Transverse colon (tissue), 3 donors: ENCODE results near the gene HHIPL1.

Source experiments
- POLR2A ChIP-seq: fragments of 450-650 bp; IDR thresholded peaks from one replicate; pipeline ENCODE4 v1.6.1; 2016; ENCODE audit warnings: antibody characterized with exemption, mild to moderate bottlenecking, moderate library complexity
- TF ChIP-seq, protein P1 (sequence below), 5 experiments: fragments of 200-600 bp in 3 of 5; fragments of 450-650 bp in 2 of 5; sonication (generic) in 3 of 5; IDR thresholded peaks; 1 replicate in 2 of 5; 2 replicates in 3 of 5; pipeline ENCODE4 v1.5.1; 2016 to 2017; ENCODE audit warnings: antibody characterized with exemption in 5 of 5, inconsistent platforms in 3 of 5, mild to moderate bottlenecking in 2 of 5, moderate library complexity in 1 of 5

DNA sequence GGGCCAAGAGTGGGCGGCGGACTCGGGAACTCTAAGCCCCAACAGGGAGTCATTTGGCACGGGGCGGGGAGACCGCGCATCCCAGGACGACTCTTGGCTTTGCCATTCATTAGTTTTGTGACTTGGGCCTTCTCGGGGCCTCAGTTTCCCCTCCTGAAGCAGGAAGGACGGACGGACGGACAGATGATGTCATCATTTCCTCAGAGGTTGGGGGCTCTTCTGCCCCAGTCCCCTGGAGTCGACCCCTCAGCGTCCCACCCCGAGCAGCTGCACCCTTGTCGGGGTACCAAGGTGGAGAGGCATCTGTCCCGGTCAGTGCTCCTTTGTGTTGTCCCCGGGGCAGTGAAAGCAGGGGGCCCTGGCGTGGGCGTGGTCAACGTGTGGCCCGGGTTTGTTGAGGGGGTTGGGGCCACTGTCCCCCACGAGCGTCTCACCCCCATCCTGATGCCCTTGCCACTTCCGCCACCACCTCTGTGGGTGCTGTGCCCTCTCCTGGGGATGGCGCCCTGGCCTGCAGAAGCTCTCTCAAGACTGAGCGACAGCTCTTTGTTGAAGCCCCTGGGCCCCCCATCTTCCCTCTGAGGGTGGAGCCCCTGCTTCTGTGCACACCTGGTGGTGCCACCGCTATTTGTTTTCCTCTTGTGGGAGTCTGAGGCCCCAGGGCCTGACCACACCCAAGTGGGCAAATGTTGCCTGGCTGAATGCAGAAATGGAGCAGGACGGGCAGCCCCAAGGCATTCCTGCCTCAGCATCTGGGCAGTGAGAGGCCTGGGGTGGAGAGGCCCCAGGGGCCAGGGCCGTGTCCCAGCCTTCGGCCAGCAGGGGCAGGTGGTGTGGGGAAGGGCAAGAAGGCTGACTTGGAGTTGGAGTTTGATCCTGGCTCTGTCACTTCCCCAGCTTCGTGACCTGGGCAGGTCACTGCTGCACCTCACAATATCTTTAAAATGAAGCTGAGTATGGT is 896 bp downstream of the HHIPL1 start:
- TF ChIP-seq, protein P1, sequence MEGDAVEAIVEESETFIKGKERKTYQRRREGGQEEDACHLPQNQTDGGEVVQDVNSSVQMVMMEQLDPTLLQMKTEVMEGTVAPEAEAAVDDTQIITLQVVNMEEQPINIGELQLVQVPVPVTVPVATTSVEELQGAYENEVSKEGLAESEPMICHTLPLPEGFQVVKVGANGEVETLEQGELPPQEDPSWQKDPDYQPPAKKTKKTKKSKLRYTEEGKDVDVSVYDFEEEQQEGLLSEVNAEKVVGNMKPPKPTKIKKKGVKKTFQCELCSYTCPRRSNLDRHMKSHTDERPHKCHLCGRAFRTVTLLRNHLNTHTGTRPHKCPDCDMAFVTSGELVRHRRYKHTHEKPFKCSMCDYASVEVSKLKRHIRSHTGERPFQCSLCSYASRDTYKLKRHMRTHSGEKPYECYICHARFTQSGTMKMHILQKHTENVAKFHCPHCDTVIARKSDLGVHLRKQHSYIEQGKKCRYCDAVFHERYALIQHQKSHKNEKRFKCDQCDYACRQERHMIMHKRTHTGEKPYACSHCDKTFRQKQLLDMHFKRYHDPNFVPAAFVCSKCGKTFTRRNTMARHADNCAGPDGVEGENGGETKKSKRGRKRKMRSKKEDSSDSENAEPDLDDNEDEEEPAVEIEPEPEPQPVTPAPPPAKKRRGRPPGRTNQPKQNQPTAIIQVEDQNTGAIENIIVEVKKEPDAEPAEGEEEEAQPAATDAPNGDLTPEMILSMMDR (IDR thresholded peaks at IDR 0.05), result no peak
- TF ChIP-seq POLR2A, result no peak
